ENCODE measurements around the gene MALAT1.

DNA sequence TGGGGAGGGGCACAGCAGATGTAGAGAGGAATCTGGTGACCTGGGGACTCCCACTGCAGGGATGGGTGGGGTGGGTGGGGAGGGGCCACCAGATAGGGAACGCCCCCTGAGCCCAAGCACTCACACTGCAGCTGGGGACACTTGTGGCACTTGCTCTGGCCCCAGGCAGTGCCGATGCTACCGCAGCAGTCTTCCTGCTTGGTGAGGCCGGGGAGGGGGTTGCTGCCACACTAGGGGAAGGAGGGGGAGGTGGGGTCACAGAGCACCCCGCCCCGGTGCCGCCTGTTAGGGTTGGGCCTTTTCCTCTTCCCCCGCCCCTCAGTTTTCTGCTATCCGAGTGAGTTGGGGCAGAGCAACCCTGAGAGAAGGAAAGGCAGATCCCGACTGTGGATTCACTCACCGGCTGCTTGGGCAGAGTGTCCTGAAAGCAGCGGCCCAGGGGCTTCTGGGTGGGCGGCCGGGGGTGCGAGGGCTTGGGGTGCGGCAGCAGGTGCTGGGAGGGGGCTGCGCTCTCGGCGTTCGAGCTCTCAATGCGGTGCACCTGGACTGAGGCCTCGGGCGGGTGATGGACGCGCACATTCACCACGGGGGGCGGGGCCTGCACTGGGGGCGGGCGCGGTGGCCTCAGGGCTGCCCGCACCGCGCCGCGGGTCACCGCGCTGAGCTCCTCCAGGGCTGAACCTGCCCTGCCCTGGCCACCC, 54.6 kb downstream of the MALAT1 start:
- TF ChIP-seq, protein P1, sequence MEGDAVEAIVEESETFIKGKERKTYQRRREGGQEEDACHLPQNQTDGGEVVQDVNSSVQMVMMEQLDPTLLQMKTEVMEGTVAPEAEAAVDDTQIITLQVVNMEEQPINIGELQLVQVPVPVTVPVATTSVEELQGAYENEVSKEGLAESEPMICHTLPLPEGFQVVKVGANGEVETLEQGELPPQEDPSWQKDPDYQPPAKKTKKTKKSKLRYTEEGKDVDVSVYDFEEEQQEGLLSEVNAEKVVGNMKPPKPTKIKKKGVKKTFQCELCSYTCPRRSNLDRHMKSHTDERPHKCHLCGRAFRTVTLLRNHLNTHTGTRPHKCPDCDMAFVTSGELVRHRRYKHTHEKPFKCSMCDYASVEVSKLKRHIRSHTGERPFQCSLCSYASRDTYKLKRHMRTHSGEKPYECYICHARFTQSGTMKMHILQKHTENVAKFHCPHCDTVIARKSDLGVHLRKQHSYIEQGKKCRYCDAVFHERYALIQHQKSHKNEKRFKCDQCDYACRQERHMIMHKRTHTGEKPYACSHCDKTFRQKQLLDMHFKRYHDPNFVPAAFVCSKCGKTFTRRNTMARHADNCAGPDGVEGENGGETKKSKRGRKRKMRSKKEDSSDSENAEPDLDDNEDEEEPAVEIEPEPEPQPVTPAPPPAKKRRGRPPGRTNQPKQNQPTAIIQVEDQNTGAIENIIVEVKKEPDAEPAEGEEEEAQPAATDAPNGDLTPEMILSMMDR (IDR thresholded peaks at IDR 0.05 in 2 of 3, conservative IDR thresholded peaks at IDR 0.05 in 1 of 3; ENCODE audit: borderline replicate concordance in 1 of 3, insufficient read depth in 1 of 3, low read depth in 2 of 3, low read length in 2 of 3): no peak
- TF ChIP-seq SP1 (IDR thresholded peaks at IDR 0.05; ENCODE audit: low read depth): no peak
- no peak for TF ChIP-seq JUND (IDR thresholded peaks at IDR 0.05)
- TF ChIP-seq EZH2 (IDR thresholded peaks at IDR 0.05): no peak
- no peak for TF ChIP-seq ZNF274 (IDR thresholded peaks at IDR 0.05; ENCODE audit: low read depth, low read length)
- TF ChIP-seq, protein P2, sequence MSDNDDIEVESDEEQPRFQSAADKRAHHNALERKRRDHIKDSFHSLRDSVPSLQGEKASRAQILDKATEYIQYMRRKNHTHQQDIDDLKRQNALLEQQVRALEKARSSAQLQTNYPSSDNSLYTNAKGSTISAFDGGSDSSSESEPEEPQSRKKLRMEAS (IDR thresholded peaks at IDR 0.05): no peak
- no peak for TF ChIP-seq EZH2phosphoT487 (IDR thresholded peaks at IDR 0.05; ENCODE audit: borderline replicate concordance)

Data from HCT116 (cell line).